Esophagus muscularis mucosa (tissue), 4 donors: ENCODE data around the gene LRP3. TPM values are rescaled to one million over a fixed set of nuclear protein-coding genes. Genes with fewer than 3 reads are reported as not detected.

ENCODE experiments used
- DNase-seq: peaks from one replicate; pipeline ENCODE4 v3.0.0-alpha.2; 2017; ENCODE audit errors: extremely low spot score
- H3K27ac ChIP-seq, 4 donors: fragments of 200-600 bp; sonication (generic); replicated peaks in 1 of 4; 1 replicate in 3 of 4; 2 replicates in 1 of 4; pipeline ENCODE4 v1.5.1; 2016 to 2019; ENCODE audit warnings: mild to moderate bottlenecking in 1 of 4
- H3K27me3 ChIP-seq, 4 donors: fragments of 200-600 bp; sonication (generic); one replicate each; pipeline versions ENCODE4 v1.5.1 to v1.6.0; 2016 to 2019
- H3K36me3 ChIP-seq, 4 donors: fragments of 200-600 bp; sonication (generic); one replicate each; pipeline ENCODE4 v1.5.1; 2016 to 2019
- H3K4me1 ChIP-seq, 4 donors: fragments of 200-600 bp; sonication (generic); one replicate each; pipeline ENCODE4 v1.5.1; 2016 to 2019
- H3K4me3 ChIP-seq, 4 donors: fragments of 200-600 bp; sonication (generic); 1 replicate in 2 of 4; 2 replicates in 2 of 4; pipeline ENCODE4 v1.5.1; 2016 to 2019; ENCODE audit warnings: mild to moderate bottlenecking in 4 of 4, moderate library complexity in 1 of 4
- H3K9me3 ChIP-seq, 4 donors: fragments of 200-600 bp; sonication (generic); 1 replicate in 3 of 4; 2 replicates in 1 of 4; pipeline ENCODE4 v1.5.1; 2016 to 2019
- CTCF ChIP-seq, 3 experiments: fragments of 200-600 bp in 2 of 3; fragments of 450-650 bp in 1 of 3; sonication (generic) in 2 of 3; IDR thresholded peaks; one replicate each; pipeline ENCODE4 v1.5.1; 2017 to 2019; ENCODE audit warnings: antibody characterized with exemption in 3 of 3, mild to moderate bottlenecking in 2 of 3, moderate library complexity in 1 of 3
- EP300 ChIP-seq: sonication (generic); formaldehyde crosslinking; IDR thresholded peaks from one replicate; pipeline ENCODE4 v1.6.1; 2017; ENCODE audit warnings: antibody characterized with exemption
- POLR2A ChIP-seq: fragments of 450-650 bp; IDR thresholded peaks from one replicate; pipeline ENCODE4 v1.6.1; 2017; ENCODE audit warnings: antibody characterized with exemption, moderate library complexity, mild to moderate bottlenecking, low read depth
- POLR2AphosphoS5 ChIP-seq, 2 donors: sonication (generic); formaldehyde crosslinking; IDR thresholded peaks; one replicate each; pipeline ENCODE4 v1.6.1; 2017; ENCODE audit warnings: antibody characterized with exemption in 2 of 2
- WGBS: methylation state at CpG from one replicate; pipeline ENCODE4 v1.1.5; 2018; 5-methylcytosine and 5-hydroxymethylcytosine counted together
- intact Hi-C: fragments of 100-400 bp; cut with DNase I; formaldehyde crosslinking; loops from one replicate; pipeline ENCODE4 v1.15.1; 2023
- total RNA-seq, 4 donors: library from RNA; depleted of rRNA; stranded (reverse); fragments of >200 nt; gene quantifications; one replicate each; pipeline versions ENCODE4 v1.1.0 to v1.2.1, GENCODE V29; 2016

The LRP3 gene
- total RNA-seq, 4 donors from 2014 or later, result 34.5 to 76.7 (median 62.6) TPM

GRCh38 chr19:33238481-33239149 lies 44.5 kb downstream of the LRP3 start:
- DNase-seq, result no peak
- 95% methylated on average over 8 of the region's 10 CpGs for WGBS

GRCh38 chr19:33239223-33239975 lies 45.3 kb downstream of the LRP3 start:
- no peak for DNase-seq
- no peak for TF ChIP-seq POLR2AphosphoS5 (IDR thresholded peaks at IDR 0.05)
- intact Hi-C loops, result loop anchor here (5.0 to 10.0 kb wide), 2 partner anchors 63 to 535 kb away; partner anchors contain the start of gene CEBPA
- H3K27me3 ChIP-seq, result peaks cover 0 to 49% (median under 1%) of the 10 kb centered on the region in 4 donors
- H3K4me1 ChIP-seq, result peaks cover 0 to 16% (median 12%) of the 10 kb centered on the region in 4 donors
- no peaks in the 10 kb centered on the region for H3K36me3 ChIP-seq
- WGBS, result 86% methylated on average over 9 of the region's 10 CpGs
- H3K9me3 ChIP-seq, result no peaks in the 10 kb centered on the region
- H3K4me3 ChIP-seq, result no peak overlapping the region
- H3K27ac ChIP-seq, result no peak overlapping the region

More at GRCh38 chr19:33238481-33239149, 44.5 kb downstream of the LRP3 start:
- no peaks in the 10 kb centered on the region for H3K9me3 ChIP-seq
- no peak for TF ChIP-seq POLR2A
- TF ChIP-seq CTCF (IDR thresholded peaks at IDR 0.05), result no peak
- no peak for TF ChIP-seq POLR2AphosphoS5 (IDR thresholded peaks at IDR 0.05)
- TF ChIP-seq EP300, result no peak
- H3K4me1 ChIP-seq, result peaks cover 0 to 16% (median 12%) of the 10 kb centered on the region in 4 donors
- intact Hi-C loops, result loop anchor here (5.0 to 10.0 kb wide), 2 partner anchors 64 to 536 kb away; partner anchors contain the start of gene CEBPA
- H3K27ac ChIP-seq, result no peak overlapping the region
- H3K27me3 ChIP-seq, result peaks cover 0 to 56% (median 2%) of the 10 kb centered on the region in 4 donors
- H3K36me3 ChIP-seq, result no peaks in the 10 kb centered on the region
- H3K4me3 ChIP-seq, result no peak overlapping the region

- Histone ChIP-seq H3K4me3 (no peak overlapping the region), H3K27ac (no peak overlapping the region), H3K27me3 (peaks cover 0 to 40% (median 0%) of the 10 kb centered on the region in 4 donors), H3K4me1 (peaks cover 0 to 12% (median 10%) of the 10 kb centered on the region in 4 donors), H3K9me3 (peaks cover 0 to 3% (median under 1%) of the 10 kb centered on the region in 4 donors), H3K36me3 (no peaks in the 10 kb centered on the region)
- TF ChIP-seq POLR2A, result no peak
- TF ChIP-seq EP300, result no peak
- no peak for TF ChIP-seq POLR2AphosphoS5 (IDR thresholded peaks at IDR 0.05)
- TF ChIP-seq CTCF (IDR thresholded peaks at IDR 0.05), result no peak
- no peak for DNase-seq
- 94% methylated on average over 6 of the region's 8 CpGs for whole genome bisulfite sequencing
- intact Hi-C loops, result loop anchor here (2.0 kb wide), 1 partner anchor 167 kb away; no protein-coding TSS in a partner anchor
Measured at GRCh38 chr19:33240181-33240771, 46.1 kb downstream of the LRP3 start.

GRCh38 chr19:33241091-33241529 lies 47.0 kb downstream of the LRP3 start:
- peaks cover 0 to 11% (median 8%) of the 10 kb centered on the region in 4 donors for H3K4me1 ChIP-seq
- intact Hi-C loops, result loop anchor here (2.0 kb wide), 1 partner anchor 166 kb away; no protein-coding TSS in a partner anchor
- WGBS, result 37% methylated on average over 4 of the region's 11 CpGs
- no peak overlapping the region for H3K4me3 ChIP-seq
- H3K36me3 ChIP-seq, result no peaks in the 10 kb centered on the region
- TF ChIP-seq EP300, result no peak
- TF ChIP-seq POLR2AphosphoS5 (IDR thresholded peaks at IDR 0.05), result no peak
- TF ChIP-seq CTCF (IDR thresholded peaks at IDR 0.05), result no peak
- TF ChIP-seq POLR2A, result no peak
- peaks cover 0 to 12% (median 9%) of the 10 kb centered on the region in 4 donors for H3K9me3 ChIP-seq
- H3K27ac ChIP-seq, result no peak overlapping the region
- DNase-seq, result no peak
- peaks cover 0 to 34% (median 0%) of the 10 kb centered on the region in 4 donors for H3K27me3 ChIP-seq
